GM21723 (cell line): Measurements from ENCODE around the gene ATG7.
"Not testable (repeated sequence)": the region's sequence is repeated elsewhere in the genome, so short reads cannot be mapped to it uniquely, and the experiment has no call there.

Experiments
- ATAC-seq: cut with Tn5 transposase; IDR thresholded peaks from one replicate; pipeline ENCODE4 v1.9.1; 2021; ENCODE audit warnings: mild to moderate bottlenecking, moderate library complexity; ENCODE audit not compliant: unreplicated experiment

The ATG7 gene

DNA sequence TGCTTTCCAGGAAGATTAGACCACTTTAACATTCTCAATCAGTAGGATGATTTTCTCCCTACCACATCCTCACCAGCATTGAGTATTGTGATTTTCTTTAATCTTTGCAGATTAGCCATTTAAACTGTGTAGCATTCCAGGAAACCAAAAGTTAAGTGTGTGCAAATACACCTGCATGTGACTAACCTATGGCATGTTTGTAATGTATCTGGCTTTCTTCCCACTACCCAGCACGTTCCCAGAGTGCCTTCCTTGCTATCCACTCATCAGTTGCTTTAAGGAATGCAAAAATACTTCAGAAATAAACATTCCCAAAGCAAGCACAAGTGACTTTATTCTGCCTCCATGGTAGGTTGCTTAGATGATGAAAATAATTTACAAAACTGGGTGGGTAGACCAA, 74.2 kb downstream of the ATG7 start:
- no peak for ATAC-seq

DNA sequence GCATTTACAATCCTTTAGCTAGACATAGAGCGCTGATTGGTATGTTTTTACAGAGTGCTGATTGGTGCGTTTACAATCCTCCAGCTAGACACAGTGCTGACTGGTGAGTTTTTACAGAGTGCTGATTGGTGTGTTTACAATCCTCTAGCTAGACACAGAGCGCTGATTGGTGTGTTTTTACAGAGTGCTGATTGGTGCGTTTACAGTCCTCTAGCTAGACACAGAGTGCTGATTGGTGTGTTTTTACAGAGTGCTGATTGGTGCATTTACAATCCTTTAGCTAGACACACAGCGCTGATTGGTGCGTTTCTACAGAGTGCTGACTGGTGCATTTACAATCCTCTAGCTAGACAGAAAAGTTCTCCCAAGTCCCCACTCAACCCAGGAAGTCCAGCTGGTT, 76.7 kb downstream of the ATG7 start:
- not testable (repeated sequence) for ATAC-seq

DNA sequence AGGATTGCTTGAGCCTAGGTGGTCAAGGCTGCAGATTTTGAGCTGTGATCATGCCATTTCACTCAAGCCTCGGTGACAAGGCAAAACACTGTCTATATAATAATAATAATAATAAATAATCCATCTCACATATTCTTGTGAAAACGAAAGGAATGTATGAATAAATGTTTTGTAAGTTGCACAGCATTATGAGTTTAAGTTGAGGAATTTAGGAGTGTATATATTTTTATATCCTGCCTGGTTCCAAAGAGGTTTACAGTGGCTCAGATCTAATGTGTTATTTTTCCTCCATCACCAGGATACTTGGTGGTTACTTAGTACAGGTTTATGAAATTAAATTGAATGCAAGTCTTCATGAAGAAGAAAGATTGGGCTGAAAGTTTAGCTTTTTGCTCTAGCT, 77.2 kb downstream of the ATG7 start:
- no peak for ATAC-seq

DNA sequence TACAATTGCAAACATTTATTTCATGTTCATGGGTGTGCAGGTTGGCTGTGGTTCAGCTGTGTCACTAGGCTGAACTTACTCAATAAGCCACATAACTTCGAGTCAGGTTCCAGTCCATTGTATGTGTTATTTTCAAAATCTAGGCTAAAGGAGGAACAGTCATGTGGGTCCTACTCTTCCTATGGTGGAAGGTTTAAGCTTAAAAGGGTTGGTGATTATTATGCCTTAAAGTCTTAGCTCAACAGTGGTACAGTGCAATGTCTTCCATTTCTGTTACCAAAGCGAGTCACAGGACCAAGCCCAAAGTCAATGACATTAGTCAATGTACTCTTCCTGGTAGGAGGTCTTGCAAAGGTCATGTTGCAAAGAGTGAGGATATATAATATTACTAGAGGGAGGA, 78.2 kb downstream of the ATG7 start:
- ATAC-seq = no peak

DNA sequence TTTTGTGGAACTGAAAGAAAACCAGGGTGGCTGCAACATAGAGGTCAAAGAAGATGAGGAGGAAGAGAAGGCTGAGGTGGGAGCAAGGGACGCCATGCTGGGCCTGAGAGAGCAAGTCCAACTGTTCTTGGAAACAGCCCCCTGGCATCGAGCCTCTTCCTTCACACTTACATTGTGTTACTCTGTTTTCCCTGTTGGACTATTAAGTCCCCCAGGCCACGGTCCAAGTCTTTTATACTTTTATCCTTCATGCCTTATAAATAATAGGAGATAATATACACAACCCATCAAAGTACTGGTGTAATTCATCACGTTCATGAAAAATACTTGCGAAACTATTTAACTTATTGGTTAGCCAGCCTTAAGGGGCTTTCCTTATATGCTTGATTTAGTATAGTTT, 79.3 kb downstream of the ATG7 start:
- ATAC-seq = no peak

DNA sequence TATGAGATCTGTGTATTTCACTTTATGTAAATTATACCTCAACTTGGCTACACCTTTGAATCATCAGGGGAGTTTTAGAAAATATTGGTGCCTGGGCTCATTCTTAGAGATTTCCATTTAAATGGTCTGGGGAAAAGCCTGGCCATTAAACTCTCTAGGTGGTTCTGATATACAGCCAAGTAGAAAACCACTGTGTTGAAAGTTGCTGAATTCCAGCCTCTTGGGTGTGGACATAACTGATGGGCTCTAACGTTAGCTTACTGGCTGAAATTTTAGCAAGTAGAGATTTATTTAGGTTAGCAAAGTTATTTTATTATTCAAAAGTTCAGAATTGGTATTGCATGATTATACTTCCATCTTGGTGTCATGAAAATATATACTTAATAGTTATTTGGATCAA, 84.1 kb downstream of the ATG7 start:
- no peak for ATAC-seq

DNA sequence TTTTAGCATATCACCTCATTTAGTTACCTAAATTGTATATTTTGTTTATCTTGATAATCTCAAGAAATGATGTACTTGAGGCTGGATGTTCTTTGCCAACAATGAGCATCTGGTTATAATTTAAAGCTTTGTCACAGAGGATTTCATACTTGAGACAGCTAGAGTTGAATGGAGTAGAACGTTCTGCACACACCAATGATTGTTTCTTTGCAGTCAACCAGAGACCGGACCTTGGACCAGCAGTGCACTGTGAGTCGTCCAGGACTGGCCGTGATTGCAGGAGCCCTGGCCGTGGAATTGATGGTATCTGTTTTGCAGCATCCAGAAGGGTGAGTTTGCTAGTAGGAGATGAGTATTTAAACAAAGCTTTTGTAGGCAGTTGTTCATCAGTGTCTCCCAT, 90.4 kb downstream of the ATG7 start:
- no peak for ATAC-seq

DNA sequence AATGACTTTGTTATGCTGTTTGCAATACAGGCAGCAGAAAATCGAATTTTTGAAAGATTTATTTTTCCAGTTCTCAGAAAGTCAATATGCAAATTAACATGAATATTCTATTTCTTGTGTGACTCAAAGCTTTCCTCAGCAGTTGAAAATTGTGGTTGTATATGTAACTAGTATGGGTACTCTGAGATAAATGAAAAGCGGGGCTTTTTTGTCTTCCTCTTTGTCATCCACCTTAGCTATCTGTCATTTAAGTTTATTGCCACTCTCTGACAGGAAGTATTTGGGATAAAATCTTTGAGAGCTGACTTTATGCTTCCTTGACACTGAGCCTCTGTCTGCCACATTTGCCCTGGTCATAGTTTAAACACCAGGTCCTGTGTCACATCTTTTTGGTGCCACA, 91.5 kb downstream of the ATG7 start:
- ATAC-seq = no peak

DNA sequence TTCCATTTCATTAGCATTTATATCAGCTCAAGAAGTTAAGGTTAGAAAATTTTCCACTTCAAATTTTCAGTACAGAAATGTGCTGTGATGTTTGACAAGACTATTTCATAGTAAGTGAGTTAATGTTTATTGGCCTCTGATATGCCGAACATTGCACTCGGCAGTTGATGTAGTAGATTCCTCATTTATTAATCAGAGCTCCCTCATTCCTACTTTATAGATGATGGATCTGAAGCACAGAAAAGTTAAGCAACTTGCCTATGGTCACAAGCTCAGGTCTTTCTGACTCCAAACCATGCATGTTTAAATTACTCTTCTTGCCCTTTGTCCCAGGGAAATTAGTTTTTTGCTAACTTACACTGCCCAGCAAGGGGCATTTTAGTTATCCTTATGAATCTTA, 92.0 kb downstream of the ATG7 start:
- no peak for ATAC-seq

DNA sequence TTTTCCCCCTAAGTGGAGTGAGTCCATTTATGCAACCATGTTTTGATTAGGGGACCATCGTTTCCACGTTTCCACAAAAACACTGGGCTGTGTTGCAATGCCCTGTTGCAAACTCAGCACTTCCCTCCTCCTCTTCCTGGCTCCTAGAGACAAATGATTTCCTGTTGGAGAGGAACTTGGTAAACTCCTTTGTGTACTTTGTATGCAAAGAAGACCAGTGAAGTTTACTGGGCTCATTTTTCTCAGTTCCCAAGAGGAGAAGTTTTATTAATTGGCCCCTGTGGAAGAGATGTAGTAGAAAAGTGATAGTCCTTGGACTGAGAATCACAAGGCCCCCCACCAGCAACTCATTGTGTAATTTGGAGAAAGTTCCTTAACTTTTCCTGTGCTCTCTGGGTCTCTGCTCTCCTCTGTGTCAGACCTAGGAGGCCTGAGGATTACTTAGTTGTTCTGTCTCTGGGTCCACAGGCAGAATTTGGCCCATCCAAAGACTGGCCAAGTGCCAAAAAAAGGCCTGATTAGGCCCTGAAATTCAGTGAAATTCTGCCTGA, 95.0 kb downstream of the ATG7 start:
- ATAC-seq = no peak

DNA sequence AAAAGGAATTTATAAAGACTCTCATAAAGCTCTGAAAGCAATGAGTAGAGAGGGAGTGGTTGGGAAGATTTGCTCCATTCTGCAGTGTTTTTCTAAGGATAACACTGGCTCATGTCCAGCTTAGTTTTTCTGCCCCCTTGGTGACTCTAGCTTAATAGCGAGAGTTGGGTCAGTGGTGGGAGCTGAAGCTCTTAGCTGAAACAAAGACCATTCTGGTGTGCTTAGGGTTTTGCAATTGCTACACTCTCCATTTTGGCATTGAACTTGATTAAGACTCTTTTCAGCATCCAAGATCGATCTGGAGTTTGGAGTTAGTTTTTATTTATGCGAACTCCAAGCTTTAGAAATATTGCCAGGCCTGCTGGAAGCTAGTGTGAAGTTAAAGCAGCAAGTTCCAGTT, 98.0 kb downstream of the ATG7 start:
- no peak for ATAC-seq

DNA sequence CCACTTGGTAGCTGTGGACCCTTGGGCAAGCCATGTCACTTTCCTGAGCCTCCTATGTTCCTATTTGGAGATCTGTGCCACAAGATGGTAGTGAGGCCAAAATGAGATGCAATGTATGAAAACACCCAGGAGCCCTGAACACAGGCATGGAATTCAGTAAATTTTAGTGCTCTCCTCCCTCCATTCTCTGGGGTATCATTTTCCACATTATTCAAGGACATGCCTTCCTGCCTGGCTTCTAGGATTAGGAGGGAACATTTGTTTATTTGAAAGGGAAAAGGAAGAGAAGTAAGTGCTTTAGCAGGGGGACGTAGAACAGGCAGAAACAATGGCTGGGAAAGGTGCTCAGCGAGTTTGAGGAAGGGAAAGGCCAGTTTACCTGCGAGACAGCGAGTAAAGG, 98.8 kb downstream of the ATG7 start:
- ATAC-seq = no peak

DNA sequence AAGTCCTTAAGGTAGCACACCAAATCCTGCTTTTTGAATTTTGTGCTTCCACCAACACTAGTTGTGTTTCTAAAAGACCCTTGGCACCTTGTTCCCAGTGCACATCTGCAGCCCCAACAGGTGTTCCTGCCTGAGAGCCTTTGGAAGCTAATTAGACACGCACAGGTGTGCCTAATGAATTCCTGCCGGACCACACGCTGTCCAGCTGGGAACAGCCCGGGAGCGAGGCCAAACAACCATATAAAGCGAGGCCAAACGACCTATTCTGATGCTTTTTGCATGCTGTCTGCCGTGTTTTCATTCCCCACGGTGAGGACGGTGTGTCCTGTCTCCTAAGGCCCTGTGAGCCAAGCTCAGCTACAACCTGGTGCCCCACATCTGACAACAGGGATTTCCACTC, 99.5 kb downstream of the ATG7 start:
- ATAC-seq = no peak

DNA sequence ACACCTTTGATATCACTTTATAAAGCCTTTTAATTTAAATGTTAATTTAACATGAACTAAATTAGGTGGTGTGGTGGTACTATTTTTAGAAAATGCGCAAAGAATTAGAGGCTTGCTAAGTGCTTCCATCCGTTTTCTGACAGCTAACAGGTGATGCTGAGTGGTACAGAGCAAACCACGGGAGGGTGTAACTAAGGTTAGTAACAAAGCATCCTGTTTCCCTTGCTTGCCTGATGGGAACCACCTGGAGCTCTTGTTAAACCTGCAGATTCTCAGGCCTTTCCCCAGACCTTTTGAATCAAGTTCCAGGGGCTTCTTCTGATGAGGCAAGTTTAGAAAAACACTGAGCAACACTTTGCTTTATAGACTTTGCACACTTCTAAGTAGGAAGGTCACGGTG, 101.0 kb downstream of the ATG7 start:
- no peak for ATAC-seq

DNA sequence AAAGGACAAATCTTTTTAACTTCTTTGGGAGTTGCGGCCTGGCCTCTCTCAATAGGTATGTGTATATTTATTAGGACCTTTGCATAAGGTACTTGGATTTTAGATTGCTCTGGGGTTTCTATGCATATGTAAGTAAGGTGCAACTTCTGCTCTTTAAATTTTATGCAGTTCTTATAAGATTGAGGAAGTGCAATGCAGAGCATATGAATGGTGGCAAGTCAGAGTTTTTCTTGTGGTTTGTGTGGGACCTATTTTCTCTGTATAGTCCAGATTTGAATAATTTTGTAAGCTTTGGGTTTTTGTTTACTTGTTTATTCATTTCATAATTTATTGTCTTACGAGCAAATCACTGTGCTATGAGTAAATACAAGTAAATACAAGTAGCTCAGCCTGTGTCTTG, 101.5 kb downstream of the ATG7 start:
- no peak for ATAC-seq

DNA sequence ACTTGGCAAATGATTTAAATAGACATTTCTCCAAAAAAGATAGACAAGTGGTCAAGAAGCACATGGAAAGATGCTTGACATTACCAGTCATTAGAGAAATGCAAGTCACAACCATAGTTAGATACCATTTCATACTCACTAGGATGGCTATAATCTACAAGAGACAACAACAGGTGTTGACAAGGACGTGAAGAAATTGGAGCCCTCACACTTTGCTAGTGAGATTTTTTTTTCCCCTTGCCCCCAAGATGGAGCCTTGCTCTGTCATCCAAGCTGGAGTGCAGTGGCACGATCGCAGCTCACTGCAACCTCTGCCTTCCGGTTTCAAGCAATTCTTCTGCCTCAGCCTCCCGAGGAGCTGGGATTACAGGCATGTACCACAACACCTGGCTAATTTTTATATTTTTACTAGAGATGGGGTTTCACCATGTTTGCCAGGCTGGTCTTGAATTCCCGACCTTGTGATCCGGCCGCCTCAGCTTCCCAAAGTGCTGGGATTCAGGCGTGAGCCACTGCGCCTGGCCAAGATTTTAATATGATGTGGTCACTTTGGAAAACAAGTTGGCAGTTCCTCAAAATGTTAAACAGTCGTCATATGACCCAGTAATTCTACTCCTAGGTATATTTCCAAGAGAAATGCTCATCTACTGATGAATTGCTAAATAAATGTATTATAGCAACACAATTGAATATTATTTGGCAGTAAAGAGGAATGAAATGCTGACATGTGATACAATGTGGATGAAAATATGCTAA, 103.3 kb downstream of the ATG7 start:
- no peak for ATAC-seq

DNA sequence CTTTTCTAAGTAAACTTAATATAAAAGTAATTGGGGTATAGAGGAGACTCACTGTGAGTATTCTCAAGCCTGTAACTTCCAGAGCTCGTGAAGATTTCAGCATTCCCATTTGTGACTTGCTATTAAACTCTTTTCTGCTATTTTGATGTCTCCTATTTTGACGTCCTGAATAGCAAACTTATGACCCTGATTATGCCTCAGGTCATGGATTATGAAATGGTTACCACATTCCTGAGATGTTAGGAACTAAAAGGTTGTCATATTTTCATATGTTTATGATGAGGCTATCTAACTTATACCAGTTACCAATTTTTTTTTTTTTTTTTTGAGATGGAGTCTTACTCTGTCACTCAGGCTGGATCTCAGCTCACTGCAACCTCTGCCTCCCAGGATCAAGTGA, 105.5 kb downstream of the ATG7 start:
- no peak for ATAC-seq

DNA sequence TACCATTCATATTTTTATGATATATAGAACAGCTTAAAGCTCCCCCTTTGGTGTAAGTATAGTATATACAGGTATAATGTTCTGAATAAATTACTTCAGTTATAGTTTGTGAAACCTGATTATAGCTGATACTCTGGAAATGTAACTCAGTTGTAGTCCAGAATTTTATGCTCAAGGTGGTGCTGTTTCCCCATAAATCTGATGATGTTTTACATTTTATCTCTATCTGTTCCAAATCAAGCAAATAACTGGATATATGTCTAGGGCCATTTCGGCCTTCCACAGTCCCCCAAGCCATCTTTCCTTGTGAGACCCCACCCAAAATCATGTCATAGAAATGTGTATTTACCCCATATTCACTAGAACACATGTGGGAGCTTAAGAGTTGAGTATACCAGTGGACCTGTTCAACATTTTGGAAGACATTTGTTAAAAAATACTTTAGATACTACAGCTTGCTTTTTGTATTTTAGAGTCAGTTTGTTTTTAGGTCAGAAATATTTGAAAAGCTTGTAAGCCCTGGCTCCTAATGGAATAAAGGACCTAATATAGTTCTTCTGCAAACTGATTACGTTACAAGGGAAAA, 107.1 kb downstream of the ATG7 start:
- no peak for ATAC-seq

DNA sequence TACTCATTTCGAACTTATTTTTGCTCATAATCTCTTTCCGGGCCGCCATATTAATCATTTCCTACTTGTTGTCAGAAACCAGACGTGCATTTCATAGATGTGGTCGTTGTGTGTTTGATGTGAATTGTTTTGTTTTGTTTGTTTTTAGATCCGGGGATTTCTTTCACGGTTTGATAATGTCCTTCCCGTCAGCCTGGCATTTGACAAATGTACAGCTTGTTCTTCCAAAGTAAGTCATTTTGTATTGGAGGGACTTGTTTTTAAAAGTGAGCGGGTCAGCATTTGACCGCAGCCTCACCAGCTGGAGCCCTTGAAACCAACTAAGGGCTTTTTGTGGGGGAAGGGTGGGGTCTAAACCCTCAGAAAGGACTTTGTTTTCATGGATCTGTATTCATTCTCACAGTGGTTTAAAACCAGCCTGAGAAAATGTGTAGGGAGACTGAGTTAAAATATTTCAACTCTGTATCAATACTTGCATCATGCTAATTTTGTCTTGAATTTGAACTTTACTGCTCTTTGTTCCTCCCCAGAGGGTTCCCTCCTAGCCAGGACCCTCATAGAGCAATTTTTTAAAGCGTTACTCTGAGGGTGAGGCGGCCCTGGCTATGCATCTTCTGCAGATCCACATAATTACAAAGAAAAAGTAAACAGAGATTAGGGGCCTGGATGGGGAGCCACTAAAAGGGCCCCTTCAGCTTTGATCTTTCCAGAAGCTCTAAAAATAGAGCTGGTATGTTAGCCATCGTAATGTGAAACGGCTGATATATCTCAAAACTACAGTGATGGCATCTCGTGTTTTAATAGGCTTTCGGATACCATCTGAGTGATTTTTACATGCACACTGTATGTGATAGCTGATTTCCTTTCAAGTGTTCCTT, 107.9 kb downstream of the ATG7 start:
- ATAC-seq = no peak

DNA sequence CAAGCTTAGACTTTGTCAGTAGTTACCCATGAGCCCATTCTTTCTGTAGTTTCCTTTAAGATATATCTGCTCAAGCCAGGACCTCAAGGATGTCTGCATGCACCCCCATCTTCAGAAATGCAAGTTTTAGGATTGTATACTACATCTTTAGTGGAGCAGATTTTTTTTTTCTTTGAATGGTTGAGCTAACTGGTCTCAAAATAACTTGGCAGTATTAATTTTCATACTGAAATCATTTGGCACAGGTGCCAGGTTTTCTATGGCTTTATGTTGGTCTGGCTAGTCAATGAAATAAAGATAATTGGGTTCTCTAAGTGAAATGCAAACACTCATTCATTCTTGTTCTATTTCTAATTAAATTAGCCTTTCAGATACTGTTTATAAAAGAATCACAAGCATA, 108.9 kb downstream of the ATG7 start:
- no peak for ATAC-seq

DNA sequence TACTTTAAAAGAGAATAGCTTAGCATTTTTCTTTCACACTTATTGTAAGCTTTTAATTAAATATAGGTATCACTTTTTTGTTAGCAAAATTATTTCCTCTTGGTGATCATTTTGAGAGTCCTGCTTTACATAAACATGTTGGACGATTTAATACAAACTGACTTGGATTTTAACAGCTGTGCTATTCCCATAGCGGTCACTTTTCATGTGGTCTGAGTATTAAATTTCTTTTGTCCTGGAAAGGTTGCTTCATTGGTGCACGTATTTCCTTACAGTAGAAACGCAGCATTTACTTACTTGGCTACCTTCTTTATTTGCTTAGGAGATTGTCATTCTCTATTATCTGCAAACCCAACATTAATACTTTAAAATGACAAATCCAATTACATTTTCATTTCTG, 109.4 kb downstream of the ATG7 start:
- no peak for ATAC-seq
